Colonic mucosa (tissue), 4 donors: ENCODE data around the gene SLC5A2. TPM values are rescaled to one million over a fixed set of nuclear protein-coding genes. Genes with fewer than 3 reads are reported as not detected.

Source experiments
- DNase-seq: peaks from one replicate; pipeline ENCODE4 v3.0.0-alpha.2; 2020
- H3K27ac ChIP-seq: fragments of 200-600 bp; one replicate; pipeline ENCODE4 v1.8.0; 2021
- H3K27me3 ChIP-seq: fragments of 200-600 bp; one replicate; pipeline ENCODE4 v1.8.0; 2021
- H3K36me3 ChIP-seq: fragments of 200-600 bp; one replicate; pipeline ENCODE4 v1.8.0; 2021
- H3K4me1 ChIP-seq: fragments of 200-600 bp; one replicate; pipeline ENCODE4 v1.8.0; 2021; ENCODE audit warnings: mild to moderate bottlenecking
- H3K4me3 ChIP-seq: fragments of 200-600 bp; one replicate; pipeline ENCODE4 v1.8.0; 2021
- H3K9ac ChIP-seq, 2 donors: one replicate each; pipeline ENCODE4 v1.7.0; 2013; ENCODE audit warnings: control low read depth in 2 of 2, low read depth in 2 of 2, low read length in 2 of 2
- H3K9me3 ChIP-seq: fragments of 200-600 bp; one replicate; pipeline ENCODE4 v1.8.0; 2021
- intact Hi-C: fragments of 100-400 bp; cut with DNase I; formaldehyde crosslinking; loops from one replicate; pipeline ENCODE4 v1.14.1; 2022
- total RNA-seq, 2 donors: library from RNA; stranded (reverse); fragmentation: NEBNext Ultra II Directional in 1 of 2; extraction: Animal tissue kit (Norgen Biotek cat#: 25700) in 1 of 2; gene quantifications; one replicate each; pipeline ENCODE4 v1.2.1, GENCODE V29; 2021
- TF ChIP-seq, protein P1 (sequence below): fragments of 200-600 bp; IDR thresholded peaks from one replicate; pipeline ENCODE4 v1.8.0; 2022; ENCODE audit warnings: antibody characterized with exemption, mild to moderate bottlenecking
- donor health status: healthy.
- donor health status: DM: no; HTN: no; CAD: no.
- donor health status: DM: no; HTN: no; CAD: no.

The SLC5A2 gene
- total RNA-seq, 2 donors from 2014 or later: 0.20 to 0.21 TPM

- no peak for DNase-seq
- Histone ChIP-seq H3K4me3 (no peak overlapping the region), H3K9me3 (no peaks in the 10 kb centered on the region), H3K4me1 (no peaks in the 10 kb centered on the region), H3K9ac (no peak overlapping the region), H3K27me3 (peaks cover 11% of the 10 kb centered on the region), H3K27ac (no peak overlapping the region), H3K36me3 (no peaks in the 10 kb centered on the region)
- TF ChIP-seq, protein P1, sequence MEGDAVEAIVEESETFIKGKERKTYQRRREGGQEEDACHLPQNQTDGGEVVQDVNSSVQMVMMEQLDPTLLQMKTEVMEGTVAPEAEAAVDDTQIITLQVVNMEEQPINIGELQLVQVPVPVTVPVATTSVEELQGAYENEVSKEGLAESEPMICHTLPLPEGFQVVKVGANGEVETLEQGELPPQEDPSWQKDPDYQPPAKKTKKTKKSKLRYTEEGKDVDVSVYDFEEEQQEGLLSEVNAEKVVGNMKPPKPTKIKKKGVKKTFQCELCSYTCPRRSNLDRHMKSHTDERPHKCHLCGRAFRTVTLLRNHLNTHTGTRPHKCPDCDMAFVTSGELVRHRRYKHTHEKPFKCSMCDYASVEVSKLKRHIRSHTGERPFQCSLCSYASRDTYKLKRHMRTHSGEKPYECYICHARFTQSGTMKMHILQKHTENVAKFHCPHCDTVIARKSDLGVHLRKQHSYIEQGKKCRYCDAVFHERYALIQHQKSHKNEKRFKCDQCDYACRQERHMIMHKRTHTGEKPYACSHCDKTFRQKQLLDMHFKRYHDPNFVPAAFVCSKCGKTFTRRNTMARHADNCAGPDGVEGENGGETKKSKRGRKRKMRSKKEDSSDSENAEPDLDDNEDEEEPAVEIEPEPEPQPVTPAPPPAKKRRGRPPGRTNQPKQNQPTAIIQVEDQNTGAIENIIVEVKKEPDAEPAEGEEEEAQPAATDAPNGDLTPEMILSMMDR: no peak
- intact Hi-C loops: no loop called here
Observed at GRCh38 chr16:31530405-31530804, 47.5 kb downstream of the SLC5A2 start.

DNA sequence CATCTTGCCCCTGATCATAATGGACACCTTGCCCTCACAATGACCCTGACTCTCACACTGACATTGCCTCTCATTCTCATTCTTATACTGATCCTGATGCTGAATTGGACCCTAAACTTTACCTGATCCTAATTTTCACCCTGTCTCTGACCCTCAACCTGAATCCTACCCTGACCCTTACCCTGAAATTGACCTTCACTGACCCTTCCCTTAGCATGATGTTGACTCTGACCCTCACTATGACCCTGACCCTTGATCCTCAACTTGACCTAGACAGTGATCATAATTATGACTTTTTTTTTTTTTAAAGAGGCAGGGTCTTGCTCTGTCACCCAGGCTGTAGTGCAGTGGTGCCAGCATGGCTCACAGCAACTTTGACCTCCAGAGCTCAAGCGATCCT is 48.2 kb downstream of the SLC5A2 start:
- Histone ChIP-seq H3K36me3 (no peaks in the 10 kb centered on the region), H3K4me3 (no peak overlapping the region), H3K4me1 (no peaks in the 10 kb centered on the region), H3K9ac (no peak overlapping the region), H3K27me3 (peaks cover 11% of the 10 kb centered on the region), H3K9me3 (no peaks in the 10 kb centered on the region), H3K27ac (no peak overlapping the region)
- TF ChIP-seq, protein P1: no peak
- no peak for DNase-seq
- intact Hi-C loops: no loop called here

- no peak overlapping the region for H3K9ac ChIP-seq
- no peak for DNase-seq
- H3K27me3 ChIP-seq: peaks cover 11% of the 10 kb centered on the region
- no peaks in the 10 kb centered on the region for H3K36me3 ChIP-seq
- no peaks in the 10 kb centered on the region for H3K9me3 ChIP-seq
- H3K4me3 ChIP-seq: no peak overlapping the region
- no peaks in the 10 kb centered on the region for H3K4me1 ChIP-seq
- intact Hi-C loops: no loop called here
- TF ChIP-seq, protein P1: no peak
- no peak overlapping the region for H3K27ac ChIP-seq
Observed at GRCh38 chr16:31532120-31532519, 49.2 kb downstream of the SLC5A2 start.

GRCh38 chr16:31532896-31533295 is 50.0 kb downstream of the SLC5A2 start:
- H3K27me3 ChIP-seq: peaks cover 18% of the 10 kb centered on the region

DNA sequence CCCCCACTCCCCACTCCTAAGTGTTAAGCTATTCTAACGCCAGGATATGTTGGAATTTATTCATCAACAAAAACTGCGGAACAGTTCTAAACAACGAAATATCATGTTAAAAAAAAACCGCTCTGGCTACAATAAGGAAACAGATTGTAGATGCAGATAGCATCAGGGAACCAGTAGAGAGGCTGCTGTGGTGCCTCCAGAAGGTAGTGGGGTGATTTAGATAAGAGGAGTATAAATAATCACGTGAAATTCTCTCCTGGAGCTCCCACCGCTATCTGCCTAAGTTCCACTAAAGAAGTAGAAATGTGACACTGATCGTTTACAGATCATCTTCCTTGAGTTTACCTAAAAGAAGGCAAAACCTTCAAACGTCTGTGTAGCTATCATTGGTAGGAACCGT is 52.8 kb downstream of the SLC5A2 start:
- intact Hi-C loops: no loop called here
- no peaks in the 10 kb centered on the region for H3K36me3 ChIP-seq
- H3K4me1 ChIP-seq: no peaks in the 10 kb centered on the region
- H3K27ac ChIP-seq: no peak overlapping the region
- DNase-seq: no peak
- H3K9me3 ChIP-seq: no peaks in the 10 kb centered on the region
- peaks cover 7% of the 10 kb centered on the region for H3K27me3 ChIP-seq
- H3K9ac ChIP-seq: no peak overlapping the region
- H3K4me3 ChIP-seq: no peak overlapping the region
- TF ChIP-seq, protein P1: no peak

More at GRCh38 chr16:31532896-31533295, 50.0 kb downstream of the SLC5A2 start:
- Histone ChIP-seq H3K9ac (no peak overlapping the region), H3K9me3 (no peaks in the 10 kb centered on the region), H3K4me3 (no peak overlapping the region), H3K27ac (no peak overlapping the region), H3K4me1 (no peaks in the 10 kb centered on the region), H3K36me3 (no peaks in the 10 kb centered on the region)
- intact Hi-C loops: no loop called here
- DNase-seq: no peak
- TF ChIP-seq, protein P1: no peak
